Right atrium auricular region (tissue), 2 donors: ENCODE data around the gene GAL3ST2. TPM values are rescaled to one million over a fixed set of nuclear protein-coding genes. Genes with fewer than 3 reads are reported as not detected.
"Not testable (repeated sequence)": the region's sequence is repeated elsewhere in the genome, so short reads cannot be mapped to it uniquely, and the experiment has no call there.

Source experiments
- DNase-seq: peaks from one replicate; pipeline ENCODE4 v3.0.0-alpha.2; 2019; ENCODE audit warnings: low spot score
- H3K27ac ChIP-seq, 2 donors: fragments of 200-600 bp; sonication (generic); 1 replicate in 1 of 2; 2 replicates in 1 of 2; pipeline ENCODE4 v1.5.1; 2016 to 2019
- H3K27me3 ChIP-seq, 2 donors: fragments of 200-600 bp; sonication (generic); one replicate each; pipeline versions ENCODE4 v1.5.1 to v1.6.0; 2017 to 2019
- H3K36me3 ChIP-seq: fragments of 200-600 bp; sonication (generic); one replicate; pipeline ENCODE4 v1.5.1; 2016
- H3K4me1 ChIP-seq, 2 donors: fragments of 200-600 bp; sonication (generic); one replicate each; pipeline versions ENCODE4 v1.5.1 to v1.6.0; 2017 to 2019
- H3K4me3 ChIP-seq, 2 donors: fragments of 200-600 bp; sonication (generic); 1 replicate in 1 of 2; 2 replicates in 1 of 2; pipeline ENCODE4 v1.5.1; 2017 to 2019; ENCODE audit warnings: mild to moderate bottlenecking in 1 of 2, moderate library complexity in 1 of 2
- H3K9me3 ChIP-seq, 2 donors: fragments of 200-600 bp; sonication (generic); one replicate each; pipeline ENCODE4 v1.5.1; 2019
- total RNA-seq, 2 donors: library from RNA; depleted of rRNA; stranded (reverse); fragments of >200 nt; gene quantifications; one replicate each; pipeline ENCODE4 v1.1.0, GENCODE V29; 2016
- TF ChIP-seq, protein P1 (sequence below), 2 donors: fragments of 200-600 bp; sonication (generic); IDR thresholded peaks; one replicate each; pipeline ENCODE4 v1.5.1; 2019; ENCODE audit warnings: antibody characterized with exemption in 2 of 2

Gene GAL3ST2
- total RNA-seq, 2 donors from 2014 or later: 0.56 to 1.1 TPM

DNA sequence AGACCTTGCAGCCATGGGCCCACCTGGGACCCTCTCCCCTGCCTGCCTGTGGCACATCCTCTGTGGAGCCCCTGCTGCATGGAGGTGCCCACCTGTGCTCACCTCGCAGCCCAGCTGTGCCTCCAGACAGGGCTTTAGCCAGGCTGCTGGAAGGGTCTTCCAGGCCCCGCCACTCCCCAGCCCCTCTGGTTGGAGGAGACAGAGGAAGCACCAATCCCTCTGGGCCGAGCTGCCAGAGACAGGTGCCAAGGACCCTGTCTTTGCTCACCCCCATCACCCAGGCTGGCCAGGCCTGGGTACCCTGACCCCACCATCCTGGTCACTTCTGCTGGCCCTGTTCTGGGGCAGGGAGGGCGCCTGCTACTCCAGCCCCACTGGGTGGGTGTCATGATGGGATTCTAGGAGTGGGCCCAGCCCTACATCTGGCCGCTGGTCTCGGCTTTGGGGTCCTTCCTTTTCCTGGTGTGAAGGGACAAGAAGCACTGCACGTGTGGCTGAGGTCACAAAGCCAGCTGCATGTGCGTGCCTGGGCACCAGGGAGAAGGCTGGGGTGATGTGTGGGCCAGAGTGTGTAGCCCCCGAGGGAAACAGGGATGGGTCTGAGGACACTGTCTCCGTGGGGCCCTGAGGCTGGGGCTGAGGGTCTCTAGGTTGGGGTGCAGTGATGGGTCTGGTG lies 23.0 kb downstream of the GAL3ST2 start:
- Histone ChIP-seq H3K36me3 (no peaks in the 10 kb centered on the region), H3K4me1 (peaks cover 0 to 18% of the 10 kb centered on the region in 2 donors), H3K4me3 (no peak overlapping the region), H3K9me3 (no peaks in the 10 kb centered on the region), H3K27ac (no peak overlapping the region), H3K27me3 (no peaks in the 10 kb centered on the region)
- TF ChIP-seq, protein P1, sequence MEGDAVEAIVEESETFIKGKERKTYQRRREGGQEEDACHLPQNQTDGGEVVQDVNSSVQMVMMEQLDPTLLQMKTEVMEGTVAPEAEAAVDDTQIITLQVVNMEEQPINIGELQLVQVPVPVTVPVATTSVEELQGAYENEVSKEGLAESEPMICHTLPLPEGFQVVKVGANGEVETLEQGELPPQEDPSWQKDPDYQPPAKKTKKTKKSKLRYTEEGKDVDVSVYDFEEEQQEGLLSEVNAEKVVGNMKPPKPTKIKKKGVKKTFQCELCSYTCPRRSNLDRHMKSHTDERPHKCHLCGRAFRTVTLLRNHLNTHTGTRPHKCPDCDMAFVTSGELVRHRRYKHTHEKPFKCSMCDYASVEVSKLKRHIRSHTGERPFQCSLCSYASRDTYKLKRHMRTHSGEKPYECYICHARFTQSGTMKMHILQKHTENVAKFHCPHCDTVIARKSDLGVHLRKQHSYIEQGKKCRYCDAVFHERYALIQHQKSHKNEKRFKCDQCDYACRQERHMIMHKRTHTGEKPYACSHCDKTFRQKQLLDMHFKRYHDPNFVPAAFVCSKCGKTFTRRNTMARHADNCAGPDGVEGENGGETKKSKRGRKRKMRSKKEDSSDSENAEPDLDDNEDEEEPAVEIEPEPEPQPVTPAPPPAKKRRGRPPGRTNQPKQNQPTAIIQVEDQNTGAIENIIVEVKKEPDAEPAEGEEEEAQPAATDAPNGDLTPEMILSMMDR (IDR thresholded peaks at IDR 0.05): no peak
- DNase-seq: peak; percentile 53

DNA sequence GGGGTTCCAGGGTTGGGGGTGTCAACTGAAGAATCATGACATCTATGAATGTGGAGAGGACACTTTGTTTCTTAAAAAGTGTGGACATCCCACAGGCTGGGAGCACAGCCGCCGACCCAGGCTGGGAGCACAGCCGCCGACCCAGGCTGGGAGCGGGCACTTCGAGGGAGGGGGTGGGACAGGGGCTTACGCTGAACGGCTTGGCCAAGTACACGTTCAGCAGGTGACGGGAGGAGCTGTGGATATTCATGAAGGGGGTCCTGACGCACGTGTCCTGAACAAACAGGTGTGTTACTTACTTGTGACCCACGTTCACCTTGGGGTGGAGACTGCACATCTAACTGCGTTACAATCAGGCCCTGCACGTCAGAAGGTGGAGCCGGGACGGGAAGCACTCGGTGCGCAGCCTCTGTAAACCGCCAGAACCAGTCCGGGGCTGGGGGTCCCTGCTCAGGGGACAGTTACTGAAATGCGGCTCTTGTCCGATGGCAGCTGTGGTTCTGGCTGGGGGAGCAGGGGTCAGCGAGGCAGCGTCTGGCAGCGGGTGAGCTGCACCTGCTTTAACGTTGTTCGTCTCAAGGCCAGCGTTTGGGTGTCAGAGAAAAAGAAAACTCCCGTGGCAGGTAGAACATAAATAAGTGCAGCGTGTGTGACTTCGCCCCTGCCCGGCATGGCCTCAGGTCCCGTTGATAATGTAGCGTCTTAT lies 23.7 kb downstream of the GAL3ST2 start:
- not testable (repeated sequence) for H3K9me3 ChIP-seq, H3K4me3 ChIP-seq, H3K27me3 ChIP-seq, H3K36me3 ChIP-seq, H3K27ac ChIP-seq
- H3K4me1 ChIP-seq: peaks cover 0 to 21% of the 10 kb centered on the region in 2 donors
- peak; percentile 44 for DNase-seq

DNA sequence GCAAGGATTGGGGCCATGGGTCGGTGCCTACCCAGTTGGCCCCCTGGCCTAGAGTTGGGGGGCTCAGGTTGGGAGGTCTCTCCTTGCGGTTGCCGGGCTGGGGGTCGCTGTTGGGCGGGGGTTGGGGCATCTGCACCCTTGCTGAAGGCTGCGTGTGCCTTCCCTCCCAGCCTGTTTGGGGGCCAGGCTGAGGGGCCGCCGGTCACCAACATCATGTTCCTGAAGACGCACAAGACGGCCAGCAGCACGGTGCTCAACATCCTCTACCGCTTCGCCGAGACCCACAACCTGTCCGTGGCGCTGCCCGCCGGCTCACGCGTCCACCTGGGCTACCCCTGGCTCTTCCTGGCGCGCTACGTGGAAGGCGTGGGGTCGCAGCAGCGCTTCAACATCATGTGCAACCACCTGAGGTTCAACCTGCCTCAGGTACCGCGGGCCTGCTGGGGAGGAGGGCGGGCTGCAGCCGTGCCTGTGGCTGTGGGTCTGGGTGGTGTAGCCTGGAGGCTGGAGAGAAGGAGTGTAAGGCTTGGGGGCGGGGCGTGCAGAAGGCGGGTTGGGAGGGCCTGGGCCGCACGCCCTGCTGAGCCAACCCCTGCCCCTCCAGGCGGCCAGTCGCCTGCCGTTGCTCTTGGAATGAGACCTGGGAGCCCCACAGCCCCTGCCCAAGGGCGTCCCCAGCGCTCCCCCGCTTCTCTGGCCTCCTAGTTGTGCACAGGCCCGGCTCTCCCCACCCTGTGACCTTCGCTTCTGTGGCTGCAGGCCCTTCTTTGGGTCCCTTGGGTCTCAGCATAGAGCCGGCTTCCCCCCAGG lies 25.2 kb downstream of the GAL3ST2 start:
- Histone ChIP-seq H3K4me1 (peaks cover 0 to 21% of the 10 kb centered on the region in 2 donors), H3K36me3 (no peaks in the 10 kb centered on the region), H3K9me3 (no peaks in the 10 kb centered on the region), H3K27me3 (no peaks in the 10 kb centered on the region), H3K4me3 (no peak overlapping the region), H3K27ac (no peak overlapping the region)
- TF ChIP-seq, protein P1 (IDR thresholded peaks at IDR 0.05): no peak
- peak; percentile 47 for DNase-seq

DNA sequence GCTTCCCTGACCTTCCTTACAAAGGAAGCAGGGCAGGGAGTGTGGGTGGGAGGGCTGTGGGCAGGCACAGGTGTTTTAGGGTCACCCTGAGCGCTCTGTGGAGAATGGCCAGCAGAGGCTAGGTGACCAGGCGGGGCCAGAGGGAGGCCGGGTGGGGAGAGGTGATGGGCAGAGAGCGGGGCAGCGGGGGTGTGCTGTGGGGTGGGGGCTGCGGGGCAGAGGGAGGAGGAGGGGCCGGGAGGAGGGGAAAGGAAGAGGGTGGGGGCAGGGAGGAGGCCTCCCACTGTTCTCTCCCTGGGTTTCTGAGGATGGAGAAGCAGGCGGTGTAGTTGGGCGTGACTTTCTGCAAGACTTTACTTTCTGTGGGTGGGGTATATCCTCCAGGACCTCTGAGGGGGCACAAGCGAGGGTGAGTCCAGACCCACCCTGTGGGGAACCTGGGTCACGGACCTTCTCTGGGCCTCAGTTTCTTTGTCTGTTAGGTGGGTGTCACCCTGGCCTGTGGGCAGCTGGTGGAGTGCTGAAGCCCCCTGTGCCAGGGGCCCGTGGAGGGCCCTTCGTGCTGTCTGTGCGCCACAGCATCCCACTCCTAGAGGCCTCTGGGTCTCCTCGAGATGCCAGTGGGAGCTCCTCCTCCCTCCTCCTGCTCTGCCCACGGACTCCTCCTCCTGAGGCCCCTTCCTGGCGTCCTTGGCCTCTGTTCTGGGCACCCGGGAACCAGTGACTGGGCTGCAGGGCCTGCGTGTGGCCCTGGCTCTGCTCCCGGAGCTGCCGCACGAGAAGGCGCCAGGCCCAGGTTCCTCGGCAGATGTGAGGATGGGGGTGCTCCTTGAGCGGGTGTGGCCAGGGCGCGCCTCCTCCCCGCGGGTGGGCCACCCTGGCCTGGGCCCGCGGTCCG lies 26.0 kb downstream of the GAL3ST2 start:
- TF ChIP-seq, protein P1 (IDR thresholded peaks at IDR 0.05): no peak
- Histone ChIP-seq H3K4me3 (peak overlapping the region in 1 of 2 donors; percentile 56), H3K9me3 (no peaks in the 10 kb centered on the region), H3K27ac (no peak overlapping the region), H3K27me3 (no peaks in the 10 kb centered on the region), H3K36me3 (no peaks in the 10 kb centered on the region), H3K4me1 (peaks cover 0 to 21% of the 10 kb centered on the region in 2 donors)
- no peak for DNase-seq

DNA sequence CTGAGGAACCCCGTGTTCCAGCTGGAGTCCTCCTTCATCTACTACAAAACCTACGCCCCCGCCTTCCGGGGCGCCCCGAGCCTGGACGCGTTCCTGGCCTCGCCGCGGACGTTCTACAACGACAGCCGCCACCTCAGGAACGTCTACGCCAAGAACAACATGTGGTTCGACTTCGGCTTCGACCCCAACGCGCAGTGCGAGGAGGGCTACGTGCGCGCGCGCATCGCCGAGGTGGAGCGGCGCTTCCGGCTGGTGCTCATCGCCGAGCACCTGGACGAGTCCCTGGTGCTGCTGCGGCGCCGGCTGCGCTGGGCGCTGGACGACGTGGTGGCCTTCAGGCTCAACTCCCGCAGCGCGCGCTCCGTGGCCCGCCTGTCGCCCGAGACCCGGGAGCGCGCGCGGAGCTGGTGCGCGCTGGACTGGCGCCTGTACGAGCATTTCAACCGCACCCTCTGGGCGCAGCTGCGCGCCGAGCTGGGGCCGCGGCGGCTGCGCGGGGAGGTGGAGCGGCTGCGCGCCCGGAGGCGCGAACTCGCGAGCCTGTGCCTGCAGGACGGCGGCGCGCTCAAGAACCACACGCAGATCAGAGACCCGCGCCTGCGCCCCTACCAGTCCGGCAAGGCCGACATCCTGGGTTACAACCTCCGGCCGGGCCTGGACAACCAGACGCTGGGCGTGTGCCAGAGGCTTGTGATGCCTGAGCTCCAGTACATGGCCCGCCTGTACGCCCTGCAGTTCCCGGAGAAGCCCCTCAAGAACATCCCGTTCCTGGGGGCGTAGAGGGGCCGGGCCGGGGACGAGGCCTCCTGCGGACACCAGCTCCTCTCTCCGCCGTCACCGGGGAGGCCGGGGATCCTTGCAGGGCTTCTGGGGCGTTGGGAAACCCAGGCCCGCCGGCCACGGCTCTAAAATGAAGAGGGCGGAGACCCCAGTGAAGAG lies 27.0 kb downstream of the GAL3ST2 start:
- no peaks in the 10 kb centered on the region for H3K36me3 ChIP-seq
- peak overlapping the region in 1 of 2 donors; percentile 1 for H3K27ac ChIP-seq
- no peak for DNase-seq
- H3K4me1 ChIP-seq: peaks cover 0 to 21% of the 10 kb centered on the region in 2 donors
- H3K9me3 ChIP-seq: no peaks in the 10 kb centered on the region
- peak overlapping the region; percentile 27 to 56 for H3K4me3 ChIP-seq
- no peaks in the 10 kb centered on the region for H3K27me3 ChIP-seq
- TF ChIP-seq, protein P1 (IDR thresholded peaks at IDR 0.05): no peak
